H1 (cell line): ENCODE data around the gene PRIMA1. TPM values are rescaled to one million over a fixed set of nuclear protein-coding genes. Genes with fewer than 3 reads are reported as not detected.

Source experiments
- CTCF ChIA-PET: fragments of 300-600 bp; sonication (Branson Sonifier 250); formaldehyde crosslinking; loops from one replicate; lab custom pipeline; 2021; ENCODE audit not compliant: partially characterized antibody; lab: Charles Lee
- POLR2A ChIA-PET: fragments of 300-600 bp; sonication (Branson Sonifier 250); formaldehyde crosslinking; loops from one replicate; lab custom pipeline; 2021; ENCODE audit warnings: inconsistent platforms; ENCODE audit not compliant: partially characterized antibody; lab: Charles Lee
- DNase-seq, 2 experiments: peaks; one replicate each; pipeline versions ENCODE4 v3.0.0 to v3.0.0-alpha.2; 2010 to 2022; ENCODE audit warnings: low spot score in 2 of 2, low read depth in 1 of 2, mixed read lengths in 1 of 2
- FAIRE-seq: peaks from 2 replicates; lab custom pipeline; 2011; peaks lifted over from hg19 to GRCh38; lab: Jason Lieb, UNC
- H2AFZ ChIP-seq: 2 replicates; pipeline ENCODE4 v1.8.1; 2012; ENCODE audit warnings: low read length, inconsistent platforms
- H2AK5ac ChIP-seq: 2 replicates; pipeline ENCODE4 v1.6.1; 2013; ENCODE audit warnings: low read depth, low read length
- H2BK120ac ChIP-seq: replicated peaks from 2 replicates; pipeline ENCODE3; 2013; ENCODE audit warnings: low read depth, low read length, inconsistent platforms
- H2BK12ac ChIP-seq: 2 replicates; pipeline ENCODE4 v1.6.1; 2013; ENCODE audit warnings: low read depth, low read length
- H2BK15ac ChIP-seq: 2 replicates; pipeline ENCODE4 v1.6.1; 2013; ENCODE audit warnings: low read length
- H2BK20ac ChIP-seq: 2 replicates; pipeline ENCODE4 v1.6.1; 2013; ENCODE audit warnings: low read length
- H2BK5ac ChIP-seq: 2 replicates; pipeline ENCODE4 v1.6.1; 2013; ENCODE audit warnings: low read depth, low read length
- H3K14ac ChIP-seq: 2 replicates; pipeline ENCODE4 v1.6.1; 2013; ENCODE audit warnings: inconsistent platforms; ENCODE audit not compliant: insufficient read length
- H3K18ac ChIP-seq: 2 replicates; pipeline ENCODE4 v1.6.1; 2013; ENCODE audit warnings: low read length; ENCODE audit errors: extremely low read depth
- H3K23ac ChIP-seq: 2 replicates; pipeline ENCODE4 v1.6.1; 2013; ENCODE audit warnings: inconsistent platforms; ENCODE audit not compliant: insufficient read length
- H3K23me2 ChIP-seq: 2 replicates; pipeline ENCODE4 v1.6.1; 2013; ENCODE audit warnings: low read depth, low read length
- H3K27ac ChIP-seq: 2 replicates; pipeline ENCODE4 v1.6.1; 2011; ENCODE audit warnings: low read depth, low read length, inconsistent platforms
- H3K27me3 ChIP-seq, 4 experiments: replicated peaks in 1 of 4; 1 replicate in 1 of 4; 2 replicates in 3 of 4; pipeline versions ENCODE4 v1.6.1 to v1.8.1; 2011 to 2013; ENCODE audit warnings: low read length in 3 of 4, mild to moderate bottlenecking in 3 of 4, inconsistent platforms in 2 of 4, mixed read lengths in 2 of 4, moderate library complexity in 1 of 4; ENCODE audit not compliant: control insufficient read depth in 3 of 4, insufficient read depth in 3 of 4; ENCODE audit errors: extremely low read depth in 1 of 4
- H3K36me3 ChIP-seq, 4 experiments: 2 replicates each; pipeline versions ENCODE4 v1.6.1 to v1.8.1; 2011 to 2013; ENCODE audit warnings: mild to moderate bottlenecking in 4 of 4, low read length in 3 of 4, moderate library complexity in 2 of 4, control low read depth in 1 of 4, inconsistent platforms in 1 of 4; ENCODE audit not compliant: insufficient read depth in 4 of 4, control insufficient read depth in 2 of 4
- H3K4ac ChIP-seq: replicated peaks from 2 replicates; pipeline ENCODE3; 2013; ENCODE audit warnings: low read length, low read depth, mixed read lengths, inconsistent platforms; ENCODE audit not compliant: insufficient read length
- H3K4me1 ChIP-seq, 4 experiments: replicated peaks in 1 of 4; 1 replicate in 1 of 4; 2 replicates in 3 of 4; pipeline versions ENCODE4 v1.6.1 to v1.8.1; 2011 to 2013; ENCODE audit warnings: low read length in 3 of 4, inconsistent platforms in 2 of 4, mixed read lengths in 1 of 4; ENCODE audit not compliant: insufficient read depth in 4 of 4, control insufficient read depth in 3 of 4
- H3K4me2 ChIP-seq, 2 experiments: 2 replicates each; pipeline versions ENCODE4 v1.6.1 to v1.8.1; 2011 to 2013; ENCODE audit warnings: low read depth in 2 of 2, low read length in 2 of 2, control low read depth in 1 of 2, inconsistent platforms in 1 of 2, mild to moderate bottlenecking in 1 of 2; ENCODE audit not compliant: insufficient read depth in 1 of 2
- H3K4me3 ChIP-seq, 4 experiments: fragments of 200-600, 300-600 bp in 1 of 4; sonication (generic), shearing (Covaris generic), sonication (Bioruptor Twin) in 1 of 4; 2 replicates each; pipeline versions ENCODE4 v1.5.1 to v1.8.1; 2011 to 2016; ENCODE audit warnings: low read length in 4 of 4, low read depth in 3 of 4, control low read depth in 2 of 4, inconsistent platforms in 2 of 4, mild to moderate bottlenecking in 2 of 4, mixed read lengths in 1 of 4, moderate library complexity in 1 of 4; ENCODE audit not compliant: insufficient read depth in 2 of 4; ENCODE audit errors: extremely low read depth in 1 of 4
- H3K56ac ChIP-seq: replicated peaks from 2 replicates; pipeline ENCODE3; 2013; ENCODE audit warnings: low read depth, mild to moderate bottlenecking, mixed read lengths, low read length, inconsistent platforms; ENCODE audit not compliant: insufficient read length
- H3K79me1 ChIP-seq: 2 replicates; pipeline ENCODE4 v1.6.1; 2013; ENCODE audit warnings: low read depth, low read length, control low read depth
- H3K79me2 ChIP-seq, 2 experiments: 2 replicates each; pipeline versions ENCODE4 v1.6.1 to v1.8.1; 2012 to 2013; ENCODE audit warnings: low read length in 2 of 2, mild to moderate bottlenecking in 2 of 2, inconsistent platforms in 1 of 2; ENCODE audit not compliant: insufficient read depth in 2 of 2, control insufficient read depth in 1 of 2
- H3K9ac ChIP-seq, 4 experiments: replicated peaks in 1 of 4; 1 replicate in 1 of 4; 2 replicates in 3 of 4; pipeline versions ENCODE4 v1.6.1 to v1.8.1; 2011 to 2013; ENCODE audit warnings: low read depth in 3 of 4, low read length in 3 of 4, control low read depth in 2 of 4, mild to moderate bottlenecking in 2 of 4, moderate library complexity in 2 of 4, inconsistent platforms in 1 of 4; ENCODE audit errors: extremely low read depth in 1 of 4
- H3K9me3 ChIP-seq, 2 experiments: 2 replicates each; pipeline versions ENCODE4 v1.6.1 to v1.8.1; 2012 to 2013; ENCODE audit warnings: mild to moderate bottlenecking in 2 of 2, moderate library complexity in 2 of 2, control low read depth in 1 of 2, inconsistent platforms in 1 of 2, low read depth in 1 of 2, low read length in 1 of 2, mixed read lengths in 1 of 2; ENCODE audit not compliant: insufficient read depth in 2 of 2
- H4K20me1 ChIP-seq, 2 experiments: replicated peaks in 1 of 2; 2 replicates each; pipeline versions ENCODE3 to v1.8.1; 2011 to 2013; ENCODE audit warnings: inconsistent platforms in 2 of 2, low read length in 2 of 2, mild to moderate bottlenecking in 1 of 2; ENCODE audit not compliant: insufficient read depth in 2 of 2, control insufficient read depth in 1 of 2
- H4K5ac ChIP-seq: 2 replicates; pipeline ENCODE4 v1.6.1; 2013; ENCODE audit warnings: low read length, low read depth, mixed read lengths, inconsistent platforms; ENCODE audit not compliant: insufficient read length
- H4K8ac ChIP-seq: 2 replicates; pipeline ENCODE4 v1.8.0; 2013; ENCODE audit warnings: mild to moderate bottlenecking, moderate library complexity, low read length, inconsistent platforms; ENCODE audit not compliant: insufficient read depth; ENCODE audit errors: extremely low read depth
- H4K91ac ChIP-seq: replicated peaks from 2 replicates; pipeline ENCODE3; 2013; ENCODE audit warnings: low read length, mixed read lengths, inconsistent platforms; ENCODE audit not compliant: insufficient read length
- BCL11A ChIP-seq, 2 experiments: IDR thresholded peaks; one replicate each; pipeline ENCODE4 v1.6.1; 2011; ENCODE audit warnings: low read depth in 2 of 2, low read length in 2 of 2, mild to moderate bottlenecking in 2 of 2
- CBX5 ChIP-seq: fragments of 300-800, 300-1000 bp; sonication (generic); IDR thresholded peaks from 2 replicates; pipeline ENCODE4 v1.7.1; 2016; ENCODE audit warnings: antibody characterized with exemption, low read length, low read depth
- CEBPB ChIP-seq: IDR thresholded peaks from 2 replicates; pipeline ENCODE4 v1.6.1; 2012; ENCODE audit warnings: low read depth, low read length
- CTBP2 ChIP-seq: IDR thresholded peaks from 2 replicates; pipeline ENCODE4 v1.7.0; 2011; ENCODE audit warnings: borderline replicate concordance, mild to moderate bottlenecking, moderate library complexity, mixed read lengths, low read length; ENCODE audit not compliant: insufficient read depth, insufficient read length
- CTCF ChIP-seq, 3 experiments: IDR thresholded peaks; 1 replicate in 2 of 3; 2 replicates in 1 of 3; pipeline versions ENCODE4 v1.5.1 to v1.6.1; 2011; ENCODE audit warnings: low read length in 3 of 3, mild to moderate bottlenecking in 3 of 3, inconsistent platforms in 2 of 3, low read depth in 1 of 3, moderate library complexity in 1 of 3; ENCODE audit not compliant: insufficient read depth in 1 of 3; ENCODE audit errors: control extremely low read depth in 1 of 3
- EP300 ChIP-seq, 2 experiments: IDR thresholded peaks; 1 replicate in 1 of 2; 2 replicates in 1 of 2; pipeline ENCODE4 v1.6.1; 2011 to 2012; ENCODE audit warnings: low read depth in 2 of 2, low read length in 2 of 2, mild to moderate bottlenecking in 2 of 2, borderline replicate concordance in 1 of 2, inconsistent platforms in 1 of 2, moderate library complexity in 1 of 2
- JUND ChIP-seq: IDR thresholded peaks from 2 replicates; pipeline ENCODE4 v1.6.1; 2011; ENCODE audit warnings: mild to moderate bottlenecking, improper control_type of control experiment, low read length
- NRF1 ChIP-seq: IDR thresholded peaks from 2 replicates; pipeline ENCODE4 v1.6.1; 2011; ENCODE audit warnings: mild to moderate bottlenecking, low read depth, low read length, improper control_type of control experiment
- POLR2A ChIP-seq, 2 experiments: IDR thresholded peaks; 1 replicate in 1 of 2; 2 replicates in 1 of 2; pipeline ENCODE4 v1.6.1; 2011; ENCODE audit warnings: low read depth in 2 of 2, low read length in 2 of 2, mild to moderate bottlenecking in 2 of 2; ENCODE audit errors: control extremely low read depth in 1 of 2
- SIRT6 ChIP-seq: IDR thresholded peaks from one replicate; pipeline ENCODE4 v1.7.1; 2012; ENCODE audit warnings: low read length, inconsistent platforms
- SP1 ChIP-seq: IDR thresholded peaks from 2 replicates; pipeline ENCODE4 v1.6.1; 2011; ENCODE audit warnings: low read depth, low read length
- TAF1 ChIP-seq: IDR thresholded peaks from 2 replicates; pipeline ENCODE4 v1.6.1; 2011; ENCODE audit warnings: mild to moderate bottlenecking, low read depth, low read length
- WGBS, 2 experiments: shearing (Covaris generic) in 1 of 2; methylation state at CpG; one replicate each; pipeline versions ENCODE4 v1.1.6 to v1.1.7; 2013 to 2015; ENCODE audit warnings: low lambda C conversion rate in 2 of 2, mixed read lengths in 2 of 2, inconsistent platforms in 1 of 2, low coverage in 1 of 2, missing lambda C conversion rate in 1 of 2; ENCODE audit not compliant: insufficient replicate concordance in 2 of 2, insufficient coverage in 1 of 2, insufficient read length in 1 of 2; ENCODE audit errors: extremely low coverage in 1 of 2, missing lambda C conversion rate in 1 of 2; 5-methylcytosine and 5-hydroxymethylcytosine counted together
- polyA plus RNA-seq, 7 experiments: library from polyadenylated mRNA; depleted of rRNA in 3 of 7; stranded (reverse) in 5 of 7; unstranded in 2 of 7; fragments of >200 nt in 5 of 7; fragments of 200-250 nt in 2 of 7; gene quantifications; 1 replicate in 5 of 7; 2 replicates in 1 of 7; 4 replicates in 1 of 7; pipeline versions ENCODE4 v1.2.1 to v1.2.3, GENCODE V29; 2011 to 2013; ENCODE audit warnings: missing spikeins in 2 of 7, mixed read lengths in 2 of 7
- total RNA-seq: library from RNA; stranded (reverse); fragmentation: NEBNext Ultra II Directional; extraction: Animal tissue kit (Norgen Biotek cat#: 25700); gene quantifications from 2 replicates; pipeline ENCODE4 v1.2.1, GENCODE V29; 2021

Gene PRIMA1
- total and polyA plus RNA-seq, 2 of the 8 experiments (the other 6 are each of a cell fraction or from before 2014, with no cell fraction given), result 2.8 to 4.5 TPM

DNA sequence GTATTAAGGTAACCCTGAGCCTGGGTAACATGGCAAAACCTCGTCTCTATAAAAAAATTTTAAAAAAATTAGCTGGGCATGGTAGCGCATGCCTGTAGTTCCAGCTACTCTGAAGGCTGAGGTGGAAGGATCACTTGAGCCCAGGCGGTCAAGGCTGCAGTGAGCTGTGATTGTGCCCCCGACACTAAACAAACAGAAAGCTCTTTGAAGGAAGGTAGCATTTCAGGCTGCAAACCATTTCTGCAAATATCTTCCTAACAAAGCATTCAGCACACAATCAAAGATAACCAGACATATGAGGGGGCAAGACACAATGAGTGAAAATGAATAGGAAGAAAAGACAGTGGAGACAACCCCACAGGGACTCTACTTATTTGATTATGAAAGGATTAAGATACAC, 118.7 kb downstream of the PRIMA1 start:
- H3K9ac ChIP-seq, result no peak overlapping the region
- H3K4me1 ChIP-seq, result no peaks in the 10 kb centered on the region
- no peaks in the 10 kb centered on the region for H3K79me1 ChIP-seq
- CTCF ChIA-PET, result interaction anchor here (1.7 to 5.7 kb wide), 3 partner anchors 12 to 223 kb away, joined by 3 to 27 read pairs (median 5); no protein-coding TSS in a partner anchor
- no peak overlapping the region for H3K18ac ChIP-seq
- no peak for DNase-seq
- H4K8ac ChIP-seq, result no peak overlapping the region
- WGBS, 2 experiments, result 93% methylated on average over 3 of the region's 4 CpGs; no CpG with 5 or more reads in 1 of the 2 experiments
- H4K91ac ChIP-seq, result no peak overlapping the region
- no peak overlapping the region for H2BK5ac ChIP-seq
- POLR2A ChIA-PET, result no interaction called here
- H4K5ac ChIP-seq, result no peak overlapping the region
- H3K79me2 ChIP-seq, result no peaks in the 10 kb centered on the region
- no peak overlapping the region for H3K4ac ChIP-seq
- H2BK20ac ChIP-seq, result no peak overlapping the region
- H3K36me3 ChIP-seq, result peaks cover 0 to 3% (median 1%) of the 10 kb centered on the region in 4 experiments; a peak in 2 of 8 replicates
- no peak for TF ChIP-seq CBX5
- no peak for TF ChIP-seq POLR2A (IDR thresholded peaks at IDR 0.05; ENCODE audit: control extremely low read depth in 1 of 2, low read depth in 2 of 2, low read length in 2 of 2)
- TF ChIP-seq TAF1, result no peak
- no peak for TF ChIP-seq BCL11A (IDR thresholded peaks at IDR 0.05; ENCODE audit: low read depth in 2 of 2, low read length in 2 of 2)
- no peak for TF ChIP-seq NRF1
- TF ChIP-seq CTBP2, result no peak
- no peak for TF ChIP-seq JUND
- no peak for TF ChIP-seq EP300 (IDR thresholded peaks at IDR 0.05; ENCODE audit: borderline replicate concordance in 1 of 2, low read depth in 2 of 2, low read length in 2 of 2)
- no peak for TF ChIP-seq SP1
- TF ChIP-seq CTCF (IDR thresholded peaks at IDR 0.05; ENCODE audit: control extremely low read depth in 1 of 3, insufficient read depth in 1 of 3, low read depth in 1 of 3, low read length in 3 of 3), result no peak
- no peak for TF ChIP-seq SIRT6
- TF ChIP-seq CEBPB, result no peak
- TF ChIP-seq, all 59 proteins: peak for 0
- no peaks in the 10 kb centered on the region for H4K20me1 ChIP-seq
- H3K27me3 ChIP-seq, result no peaks in the 10 kb centered on the region
- H2AK5ac ChIP-seq, result no peak overlapping the region
- no peak overlapping the region for H3K27ac ChIP-seq
- H3K4me2 ChIP-seq, result no peak overlapping the region
- H3K4me3 ChIP-seq, result no peak overlapping the region
- H3K23ac ChIP-seq, result no peak overlapping the region
- no peak overlapping the region for H3K56ac ChIP-seq
- no peaks in the 10 kb centered on the region; the same call in 1 of the 2 replicates for H3K23me2 ChIP-seq
- H2BK120ac ChIP-seq, result no peak overlapping the region
- H3K14ac ChIP-seq, result no peak overlapping the region
- H3K9me3 ChIP-seq, result peaks cover 2 to 12% of the 10 kb centered on the region in 2 experiments; a peak in 3 of 4 replicates
- no peak overlapping the region for H2BK12ac ChIP-seq
- FAIRE-seq, result no peak
- no peak overlapping the region for H2BK15ac ChIP-seq
- H2AFZ ChIP-seq, result no peak overlapping the region
